ENCODE results near the gene SCO2. TPM values are rescaled to one million over a fixed set of nuclear protein-coding genes. Genes with fewer than 3 reads are reported as not detected.

The SCO2 gene
- total and polyA plus RNA-seq, 2 of the 13 experiments (the other 11 are each of a cell fraction or from before 2014, with no cell fraction given): 0.32 to 3.7 TPM

GRCh38 chr22:50574383-50574755, 49.0 kb upstream of the SCO2 start:
- POLR2A ChIA-PET: no interaction called here
- Histone ChIP-seq H3K4me1 (ENCODE audit: insufficient read depth, low read length) (peaks cover 12% of the 10 kb centered on the region), H3K4me3 (replicated peaks in 1 of 3; ENCODE audit: insufficient read depth in 1 of 3, low read depth in 2 of 3, low read length in 3 of 3) (no peak overlapping the region), H2AFZ (ENCODE audit: low read length) (no peak overlapping the region), H3K9me3 (ENCODE audit: low read length) (no peaks in the 10 kb centered on the region), H3K4me2 (ENCODE audit: low read depth, low read length) (no peak overlapping the region), H3K9ac (ENCODE audit: insufficient read depth, low read depth, low read length) (no peak overlapping the region), H3K27me3 (ENCODE audit: control insufficient read depth in 1 of 2, insufficient read depth in 2 of 2, low read length in 2 of 2) (no peaks in the 10 kb centered on the region), H3K79me2 (ENCODE audit: insufficient read depth, low read length) (no peaks in the 10 kb centered on the region), H4K20me1 (ENCODE audit: insufficient read depth, low read length) (no peaks in the 10 kb centered on the region), H3K36me3 (replicated peaks in 1 of 2; ENCODE audit: control insufficient read depth in 1 of 2, insufficient read depth in 2 of 2, low read length in 2 of 2) (peaks cover 4 to 5% of the 10 kb centered on the region in 2 experiments; a peak in 2 of 5 replicates), H3K27ac (ENCODE audit: extremely low read length, insufficient read depth, low read length) (no peak overlapping the region)
- FAIRE-seq (no peak), DNase-seq (ENCODE audit: low spot score) (no peak), ATAC-seq (no peak)
- CTCF ChIA-PET (ENCODE audit: low intra/inter-chr PET ratio, low total read pairs): interaction anchor here (3.7 kb wide), 1 partner anchor 46 kb away, joined by 37 read pairs; no protein-coding TSS in a partner anchor
- in situ Hi-C loops (cut with HindIII; ENCODE audit: extremely low pct_ligation_motif_present, low pct_unique_long_range_greater_than_20kb) (no loop called here), intact Hi-C loops (cut with micrococcal nuclease; ENCODE audit: unreplicated experiment) (no loop called here)
- WGBS (ENCODE audit: low lambda C conversion rate): 93% methylated on average over 10 of the region's 11 CpGs
- BruUV-seq (replicated peaks): no TSS peak
- TF ChIP-seq ARID3A (IDR thresholded peaks at IDR 0.05; ENCODE audit: low read depth, low read length) (no peak), MEF2D (CRISPR knock-in tag; IDR thresholded peaks at IDR 0.05) (no peak), ZNF772 (CRISPR knock-in tag; IDR thresholded peaks at IDR 0.05) (no peak), TCF7 (IDR thresholded peaks at IDR 0.05; ENCODE audit: low read depth) (no peak), NR3C1 (CRISPR knock-in tag; IDR thresholded peaks at IDR 0.05) (no peak), ZNF326 (CRISPR knock-in tag; IDR thresholded peaks at IDR 0.05; ENCODE audit: borderline replicate concordance) (no peak), FOSL1 (CRISPR knock-in tag; IDR thresholded peaks at IDR 0.05; ENCODE audit: borderline replicate concordance) (no peak), ZNF570 (CRISPR knock-in tag; IDR thresholded peaks at IDR 0.05; ENCODE audit: borderline replicate concordance) (no peak), ZBTB40 (IDR thresholded peaks at IDR 0.05) (no peak), ZBTB40 (CRISPR knock-in tag; IDR thresholded peaks at IDR 0.05) (no peak), POLR2G (IDR thresholded peaks at IDR 0.05; ENCODE audit: low read depth, low read length) (no peak), BRCA1 (CRISPR knock-in tag; IDR thresholded peaks at IDR 0.05) (no peak), MXD1 (CRISPR knock-in tag; IDR thresholded peaks at IDR 0.05) (no peak), MTA1 (CRISPR knock-in tag; IDR thresholded peaks at IDR 0.05; ENCODE audit: borderline replicate concordance) (no peak)

Data from HepG2 (cell line).